ENCODE results near the gene PAWR.
"Not testable (repeated sequence)": the region's sequence is repeated elsewhere in the genome, so short reads cannot be mapped to it uniquely, and the experiment has no call there.

PAWR gene

DNA sequence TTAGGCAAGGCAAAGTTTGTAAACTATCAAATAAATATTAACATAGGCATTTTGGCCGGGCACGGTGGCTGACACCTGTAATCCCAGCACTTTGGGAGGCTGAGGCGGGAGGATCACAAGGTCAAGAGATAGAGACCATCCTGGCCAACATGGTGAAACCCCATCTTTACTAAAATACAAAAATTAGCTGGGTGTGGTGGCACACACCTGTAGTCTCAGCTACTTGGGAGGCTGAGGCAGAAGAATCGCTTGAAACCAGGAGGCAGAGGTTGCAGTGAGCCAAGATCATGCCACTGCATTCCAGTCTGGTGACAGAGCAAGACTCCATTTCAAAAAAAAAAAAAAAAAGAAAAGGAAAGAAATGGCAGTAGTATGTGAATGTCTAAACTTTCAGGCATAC is 43.9 kb downstream of the PAWR start:
- DNase-seq (ENCODE audit: low spot score): not testable (repeated sequence)

DNA sequence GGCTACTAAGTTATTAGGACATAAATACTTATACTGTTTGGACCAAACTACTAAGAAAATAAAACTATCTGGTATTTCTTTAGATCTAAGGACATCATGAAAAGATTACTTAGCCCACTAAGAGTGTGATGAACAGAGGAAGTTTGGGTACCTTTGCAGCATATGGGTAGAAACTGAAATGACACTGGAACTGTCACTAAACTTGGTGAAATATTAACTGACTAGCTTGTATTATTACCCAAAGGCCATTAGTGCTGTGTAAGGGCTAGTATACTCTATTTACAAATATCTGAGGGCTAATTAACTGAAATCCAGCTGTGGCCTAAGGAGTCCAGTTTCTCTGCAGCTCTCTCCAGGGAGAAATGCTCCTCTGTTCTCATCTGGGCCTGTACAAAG is 45.5 kb downstream of the PAWR start:
- no peak for DNase-seq (ENCODE audit: low spot score)

DNA sequence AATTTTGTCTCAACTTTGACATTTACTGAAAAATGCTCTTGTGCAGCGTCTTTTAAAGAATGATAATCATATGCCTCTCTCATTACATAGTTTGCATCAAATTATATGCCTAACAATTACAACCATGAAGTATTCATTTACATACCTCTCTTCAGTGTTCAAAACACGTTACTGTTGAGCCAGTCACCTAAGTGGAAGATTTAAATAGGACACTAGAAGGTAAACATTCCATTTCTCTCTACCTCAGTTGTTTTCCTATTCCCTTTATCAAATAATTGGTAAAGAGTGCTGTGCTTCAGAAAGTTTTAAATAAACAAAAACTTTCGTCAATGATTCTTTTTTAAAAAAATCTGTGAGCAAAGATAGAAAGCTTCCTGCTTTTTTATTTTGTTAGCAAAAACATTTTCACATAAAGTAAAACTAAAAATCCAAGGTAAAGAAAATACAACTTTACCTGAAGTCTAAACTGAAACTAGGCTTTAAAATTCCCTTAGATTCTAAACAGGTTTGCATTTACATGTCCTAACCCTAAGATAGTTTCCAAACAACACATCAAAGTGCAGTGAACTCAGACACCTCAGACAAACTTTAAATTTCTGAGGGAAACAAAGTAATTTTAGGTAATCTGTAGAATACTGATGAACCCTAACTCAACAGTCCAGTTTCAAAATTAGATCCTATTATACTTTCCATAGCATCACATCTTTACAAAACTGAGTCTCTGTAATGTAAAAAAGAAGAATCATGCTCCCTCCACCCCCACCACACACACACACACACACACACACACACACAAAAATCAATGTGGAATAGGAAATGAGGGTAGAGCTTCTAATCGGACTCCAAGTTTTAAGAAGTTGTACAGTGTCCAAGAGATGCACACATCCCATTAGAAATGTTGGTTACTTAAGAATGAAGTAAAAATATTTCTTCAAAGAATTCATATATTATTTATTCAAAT is 46.2 kb downstream of the PAWR start:
- DNase-seq (ENCODE audit: low spot score): no peak

DNA sequence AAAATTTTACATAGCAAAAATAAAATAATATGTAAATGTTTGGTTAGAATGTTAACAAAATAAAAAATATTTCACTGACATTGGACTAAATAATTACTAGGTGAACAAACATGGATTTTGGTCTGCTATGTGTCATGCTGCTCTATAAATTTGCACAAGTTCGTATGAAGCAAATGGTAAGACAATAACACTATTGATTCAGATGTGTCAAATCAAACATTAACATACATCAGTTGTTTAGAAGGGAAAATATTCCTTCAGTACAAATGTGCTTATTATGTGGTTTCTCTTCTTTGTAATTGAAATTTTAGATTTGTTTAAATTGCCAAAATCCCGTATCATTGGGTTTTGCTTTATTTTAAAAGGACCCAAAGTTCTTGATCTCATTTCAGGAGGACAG is 46.9 kb downstream of the PAWR start:
- DNase-seq (ENCODE audit: low spot score): no peak

DNA sequence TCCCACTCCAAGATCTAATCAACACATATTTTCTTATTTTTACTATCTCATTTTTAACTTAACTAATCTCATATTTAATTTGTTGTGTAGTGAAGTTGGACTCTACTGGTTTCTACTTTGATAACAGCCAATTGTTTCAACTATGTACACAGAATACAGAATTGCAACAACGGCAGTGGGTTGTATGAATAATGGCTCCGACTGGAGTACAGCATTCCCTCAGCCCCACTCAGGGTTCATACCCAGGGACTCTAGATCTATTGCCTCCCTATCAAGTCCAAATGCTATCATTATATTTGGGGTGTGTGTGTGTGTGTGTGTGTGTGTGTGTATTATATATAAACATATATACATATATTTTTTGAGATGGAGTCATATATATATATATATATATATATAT is 52.3 kb downstream of the PAWR start:
- DNase-seq (ENCODE audit: low spot score): no peak

DNA sequence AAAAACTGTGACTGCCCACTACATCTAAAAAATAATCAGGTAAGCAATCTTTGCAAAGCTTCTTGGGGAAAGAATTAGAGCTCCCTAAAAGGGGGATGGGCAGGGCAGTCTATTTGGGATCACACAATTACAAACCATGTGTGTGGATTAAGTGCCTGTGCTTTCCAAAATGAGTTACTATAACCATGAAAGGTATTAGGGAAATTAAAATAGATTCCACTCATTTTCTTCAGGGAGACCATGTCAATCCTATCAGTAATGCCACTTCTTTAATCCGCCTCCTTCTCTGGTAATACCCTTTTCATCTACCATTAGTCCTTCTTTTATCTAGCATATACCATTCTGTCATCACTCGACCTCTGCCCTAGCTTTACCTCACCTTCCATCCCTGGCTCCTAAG is 53.7 kb downstream of the PAWR start:
- peak; percentile 53 for DNase-seq (ENCODE audit: low spot score)

DNA sequence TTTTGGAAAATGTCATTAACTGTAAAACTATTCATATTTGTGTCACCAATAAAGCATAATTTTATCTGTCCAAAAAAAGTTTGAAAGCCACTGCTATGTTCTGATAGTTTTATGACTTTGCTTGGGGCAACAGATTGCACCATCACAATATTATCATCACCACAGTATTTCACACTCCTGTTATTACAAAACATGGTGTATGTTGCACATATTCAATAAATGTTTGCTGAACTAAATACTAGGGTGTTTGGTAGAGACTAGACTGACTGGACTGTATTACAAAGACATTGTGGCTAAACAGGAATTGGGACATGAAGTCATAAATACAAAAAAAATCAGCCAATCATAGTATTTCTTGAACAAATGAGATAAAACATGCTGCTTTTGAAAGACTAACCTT is 55.1 kb downstream of the PAWR start:
- DNase-seq (ENCODE audit: low spot score): no peak

DNA sequence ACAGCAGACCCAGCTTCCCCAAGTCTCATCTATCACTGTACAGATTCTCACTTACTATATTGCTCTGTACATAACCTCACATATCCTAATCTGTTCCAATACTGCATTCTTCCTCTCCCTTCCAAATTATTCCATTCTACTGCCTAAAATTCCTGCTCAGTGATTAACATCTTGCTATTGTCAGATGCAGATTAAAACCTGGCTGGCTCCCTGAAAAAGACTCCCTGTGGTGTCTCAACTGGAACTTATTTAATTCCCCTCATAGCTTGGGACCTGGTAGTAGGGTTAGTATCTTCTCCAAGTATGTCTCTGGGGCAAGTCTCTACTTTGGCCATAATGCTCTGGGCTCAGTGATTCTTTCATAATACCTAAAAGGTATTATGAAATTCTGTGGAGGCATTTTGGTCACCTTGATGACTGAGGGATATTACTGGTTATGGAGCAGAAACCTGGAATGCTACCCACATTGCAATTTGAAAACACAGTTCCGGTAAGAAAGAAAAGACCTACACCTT is 55.8 kb downstream of the PAWR start:
- DNase-seq (ENCODE audit: low spot score): no peak

DNA sequence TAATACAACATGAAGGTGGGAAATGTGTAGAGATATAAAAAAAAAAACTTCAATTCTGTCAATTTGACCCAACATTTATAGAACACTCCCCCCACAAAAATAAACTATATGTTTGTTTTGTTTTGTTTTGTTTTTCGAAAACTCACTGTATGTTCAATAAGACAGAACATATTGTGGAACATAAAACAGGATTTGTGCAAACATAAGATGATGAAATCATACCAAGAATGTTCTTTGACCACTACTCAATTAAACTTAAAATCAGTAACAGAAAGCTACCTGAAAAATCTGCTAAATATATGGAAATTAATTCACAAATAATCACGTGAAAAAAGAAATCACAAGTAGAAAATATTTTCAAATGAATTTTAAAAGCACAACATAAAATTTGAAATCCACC is 61.2 kb downstream of the PAWR start:
- DNase-seq (ENCODE audit: low spot score): no peak

DNA sequence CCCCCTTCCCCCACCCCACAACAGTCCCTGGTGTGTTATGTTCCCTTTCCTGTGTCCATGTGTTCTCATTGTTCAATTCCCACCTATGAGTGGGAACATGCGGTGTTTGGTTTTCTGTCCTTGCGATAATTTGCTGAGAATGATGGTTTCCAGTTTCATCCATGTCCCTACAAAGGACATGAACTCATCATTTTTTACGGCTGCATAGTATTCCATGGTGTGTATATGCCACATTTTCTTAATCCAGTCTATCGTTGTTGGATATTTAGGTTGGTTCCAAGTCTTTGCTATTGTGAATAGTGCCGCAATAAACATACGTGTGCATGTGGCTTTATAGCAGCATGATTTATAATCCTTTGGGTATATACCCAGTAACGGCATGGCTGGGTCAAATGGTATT is 64.0 kb downstream of the PAWR start:
- not testable (repeated sequence) for DNase-seq (ENCODE audit: low spot score)

DNA sequence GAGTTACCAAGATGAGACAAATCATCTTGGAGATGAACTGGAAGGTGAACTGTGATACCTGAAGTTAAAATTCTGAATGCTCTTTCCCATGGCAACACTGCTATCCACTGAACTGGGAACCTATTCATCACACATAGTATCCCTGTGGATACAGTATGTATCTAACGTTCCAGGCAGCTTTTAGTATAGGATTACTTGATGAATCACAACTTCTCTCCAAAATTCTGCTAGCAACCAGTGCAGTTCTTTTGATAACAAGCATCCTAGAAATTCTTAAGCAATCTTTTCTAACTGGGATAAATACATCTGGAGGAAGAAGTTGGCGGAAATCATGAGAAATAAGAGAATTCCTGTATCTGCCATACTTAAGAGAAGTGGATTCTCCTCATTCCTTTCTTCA is 66.4 kb downstream of the PAWR start:
- no peak for DNase-seq (ENCODE audit: low spot score)

DNA sequence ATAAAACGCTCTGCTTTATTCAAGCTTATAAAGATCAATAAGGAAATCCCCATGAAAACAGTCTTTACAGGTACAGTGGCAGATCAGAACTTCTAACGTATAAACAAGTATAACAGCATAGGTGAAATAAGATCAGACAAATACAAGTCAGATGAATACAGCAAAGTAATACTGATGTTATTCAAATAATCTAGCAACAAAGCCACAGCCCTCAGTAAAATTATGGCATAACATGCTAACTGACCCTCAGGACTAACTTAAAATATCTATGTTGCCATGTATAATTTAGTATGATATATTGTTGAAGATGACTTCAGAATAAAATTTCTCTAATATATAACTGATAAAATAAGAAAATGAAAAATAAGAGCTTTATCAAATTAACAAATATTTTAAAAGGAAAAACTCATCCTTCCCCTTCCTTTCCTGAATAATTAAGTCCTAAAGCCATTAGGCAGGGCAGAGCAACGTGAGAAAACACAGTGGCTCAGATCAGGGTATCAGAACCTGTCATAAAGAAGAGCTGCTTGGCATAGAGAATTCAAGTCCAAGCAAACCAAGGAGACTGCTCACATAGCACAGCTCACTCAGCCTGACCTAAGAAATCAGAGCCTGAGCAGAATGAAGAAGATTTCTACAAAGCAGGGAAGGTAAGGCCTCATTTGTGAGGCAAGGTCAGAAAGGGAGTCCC is 70.7 kb downstream of the PAWR start:
- DNase-seq (ENCODE audit: low spot score): no peak

DNA sequence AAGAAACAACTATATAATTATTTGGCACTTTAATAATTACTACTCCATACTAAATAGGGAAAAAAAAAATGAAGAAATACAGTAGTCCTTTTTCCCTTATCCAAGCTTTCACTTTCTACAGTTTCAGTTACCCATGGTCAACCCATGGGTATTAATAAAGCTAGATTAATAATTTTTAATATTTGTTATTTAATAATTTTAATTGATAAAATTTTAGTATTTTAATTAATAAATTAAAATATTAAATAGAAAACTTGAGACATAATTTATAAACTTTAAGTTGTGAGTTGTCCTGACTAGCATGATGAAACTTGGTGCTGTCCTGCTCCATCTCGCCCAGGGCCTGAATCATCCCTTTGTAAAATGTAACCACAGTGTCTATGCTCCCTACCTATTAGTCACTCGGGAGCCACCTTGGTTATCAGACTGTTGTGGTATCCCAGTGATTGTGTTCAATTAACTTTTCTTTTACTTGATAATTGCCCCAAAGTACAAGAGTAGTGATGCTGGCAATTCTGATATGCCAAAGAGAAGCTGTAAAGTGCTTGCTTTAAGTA is 71.8 kb downstream of the PAWR start:
- DNase-seq (ENCODE audit: low spot score): no peak

DNA sequence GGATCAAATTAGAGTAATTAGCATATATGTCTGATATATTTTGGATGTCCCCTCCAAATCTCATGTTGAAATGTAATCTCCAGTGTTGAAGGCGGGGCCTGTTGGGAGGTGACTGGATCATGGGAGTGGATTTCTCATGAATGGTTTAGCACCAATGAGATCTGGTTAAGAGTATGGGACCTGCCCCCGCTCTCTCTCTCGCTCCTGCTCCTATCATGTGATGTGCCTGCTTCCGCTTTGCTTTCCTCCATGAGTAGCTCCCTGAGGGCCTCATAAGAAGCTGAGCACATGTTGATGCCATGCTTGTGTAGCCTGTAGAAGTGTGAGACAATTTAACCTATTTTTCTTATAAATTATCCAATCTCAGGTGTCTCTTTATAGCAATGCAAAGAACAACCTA is 73.1 kb downstream of the PAWR start:
- no peak for DNase-seq (ENCODE audit: low spot score)

DNA sequence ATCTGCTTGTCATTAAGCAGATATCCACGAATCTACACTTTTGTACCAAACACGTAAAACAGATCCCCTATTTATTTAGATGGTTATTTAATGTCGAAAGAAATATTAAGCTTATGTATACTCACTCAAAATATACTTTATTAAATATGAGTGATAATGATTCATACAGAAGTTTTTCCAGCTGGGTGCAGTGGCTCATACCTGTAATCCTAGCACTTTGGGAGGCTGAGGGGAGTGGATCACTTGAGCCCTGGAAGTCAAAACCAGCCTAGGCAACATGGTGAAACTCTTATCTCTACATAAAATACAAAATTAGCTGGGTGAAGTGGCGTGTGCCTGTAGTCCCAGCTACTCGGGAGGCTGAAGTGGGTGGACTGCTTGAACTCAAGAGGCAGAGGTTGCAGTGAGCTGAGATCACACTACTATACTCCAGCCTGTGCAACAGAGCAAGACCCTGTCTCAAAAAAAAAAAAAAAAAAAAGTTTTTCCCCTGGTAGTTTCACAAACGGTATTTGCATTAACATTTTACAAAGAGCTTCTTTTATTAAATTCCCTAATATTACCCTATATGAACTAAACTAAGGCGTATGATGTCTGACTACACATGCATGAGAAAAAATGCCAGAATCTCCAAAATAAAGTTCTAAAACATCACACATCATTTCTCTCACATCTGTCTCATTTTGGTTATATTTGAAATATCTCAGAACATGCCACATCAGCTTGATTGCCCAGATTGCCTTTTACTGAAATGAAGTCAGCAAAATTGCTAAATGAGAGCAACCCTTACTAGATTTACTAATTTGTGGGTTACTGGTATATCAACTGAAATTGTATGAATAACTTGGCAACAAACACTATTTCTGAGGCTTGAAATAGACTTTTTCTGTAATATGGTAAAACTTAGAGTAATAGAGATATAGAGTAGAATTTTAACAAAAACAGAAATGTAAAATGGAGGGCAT is 74.9 kb downstream of the PAWR start:
- DNase-seq (ENCODE audit: low spot score): no peak

DNA sequence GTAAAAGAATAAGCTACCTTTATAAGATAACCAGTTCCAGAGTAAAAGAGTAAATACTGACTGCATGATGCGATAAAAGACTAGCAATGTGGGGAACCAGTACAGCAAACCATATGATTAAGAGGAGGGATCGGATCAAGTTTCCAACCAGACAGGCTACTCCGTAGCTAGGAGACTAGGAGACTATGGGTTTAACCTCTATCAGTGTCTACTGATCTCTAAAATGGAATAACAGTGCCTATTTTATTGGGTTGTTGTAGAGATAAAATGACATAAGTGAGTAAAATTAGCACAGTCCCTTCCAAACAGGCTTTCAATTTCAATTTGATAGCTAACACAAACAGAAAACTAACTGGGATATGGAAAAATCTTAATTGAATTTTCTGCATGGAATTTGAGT is 76.0 kb downstream of the PAWR start:
- DNase-seq (ENCODE audit: low spot score): no peak

DNA sequence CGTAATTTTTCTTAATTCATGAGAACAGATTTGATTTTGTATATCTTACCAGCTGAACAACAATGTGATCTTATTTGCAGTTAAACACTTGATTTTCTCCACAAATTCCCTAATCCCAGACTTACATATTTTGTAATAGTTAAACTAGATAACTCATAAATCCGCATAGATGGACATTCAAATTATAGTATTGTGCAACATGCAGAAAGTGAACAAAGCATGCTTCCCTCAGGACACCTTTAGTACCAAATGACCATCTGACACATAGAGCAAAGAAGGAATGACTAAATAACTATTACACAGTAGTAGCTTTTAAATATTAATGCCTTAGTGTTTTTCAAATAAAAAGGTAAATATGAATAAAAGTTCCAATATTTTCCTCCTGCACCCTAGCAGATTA is 88.9 kb downstream of the PAWR start:
- DNase-seq (ENCODE audit: low spot score): no peak

DNA sequence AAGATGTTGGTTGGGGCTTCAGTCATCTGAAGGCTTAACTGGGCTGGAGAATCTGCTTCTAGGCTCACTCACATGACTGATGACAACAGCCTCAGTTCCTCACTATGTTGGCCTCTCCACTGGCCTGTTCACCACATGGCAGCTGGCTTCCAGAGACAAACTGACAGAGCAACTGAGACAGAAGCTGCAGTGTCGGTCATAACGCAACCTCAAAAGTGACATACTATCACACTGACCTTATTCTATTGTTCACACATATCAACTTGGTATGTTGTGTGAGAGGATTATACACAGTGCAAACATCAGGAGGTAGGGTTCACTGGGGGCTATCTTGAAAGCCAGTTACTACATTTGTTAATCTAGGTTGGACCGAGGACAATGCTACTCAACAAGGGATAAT is 92.9 kb downstream of the PAWR start:
- DNase-seq (ENCODE audit: low spot score): no peak

DNA sequence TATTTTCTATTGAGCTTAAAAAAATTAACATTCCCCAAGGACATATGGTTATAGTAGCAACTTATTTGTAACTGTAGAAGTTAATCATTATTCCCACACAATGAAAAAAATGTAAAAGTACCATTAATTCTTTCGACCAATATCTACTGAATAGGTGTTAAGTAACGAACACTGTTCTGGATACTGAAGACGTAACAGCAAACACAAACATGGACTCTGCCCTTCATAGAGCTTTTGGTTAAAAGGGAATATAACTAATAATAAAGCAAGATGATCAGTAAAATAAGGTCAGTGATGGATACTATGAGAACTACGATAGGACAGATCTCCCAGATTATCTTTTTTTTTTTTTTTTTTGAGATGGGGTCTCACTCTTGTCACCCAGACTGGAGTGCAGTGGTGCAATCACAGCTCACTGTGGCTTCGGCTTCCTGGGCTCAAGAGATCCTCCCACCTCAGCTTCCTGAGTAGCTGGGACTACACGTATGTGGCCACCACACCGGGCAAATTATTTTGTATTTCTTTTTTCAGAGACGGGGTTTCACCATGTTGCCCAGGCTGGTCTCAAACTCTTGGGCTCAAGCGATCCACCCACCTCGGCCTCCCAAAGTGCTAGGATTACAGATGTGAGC is 93.9 kb downstream of the PAWR start:
- no peak for DNase-seq (ENCODE audit: low spot score)

DNA sequence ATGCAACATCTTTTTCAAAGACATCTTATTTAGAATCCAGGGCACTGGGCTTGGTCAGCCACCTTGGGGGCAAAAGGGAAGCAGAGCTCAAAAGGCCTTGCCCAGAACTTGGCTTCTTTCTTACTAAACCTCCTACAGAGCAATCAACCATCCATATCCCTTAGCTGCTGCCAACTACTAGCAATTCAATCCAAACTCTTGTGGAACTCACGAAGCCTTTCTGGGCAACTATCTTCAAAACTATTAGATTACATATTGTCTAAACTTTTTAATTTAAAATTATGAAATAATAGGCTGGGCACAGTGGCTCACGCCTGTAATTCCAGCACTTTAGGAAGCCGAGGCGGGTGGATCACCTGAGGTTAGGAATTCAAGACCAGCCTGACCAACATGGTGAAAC is 95.5 kb downstream of the PAWR start:
- DNase-seq (ENCODE audit: low spot score): no peak

DNA sequence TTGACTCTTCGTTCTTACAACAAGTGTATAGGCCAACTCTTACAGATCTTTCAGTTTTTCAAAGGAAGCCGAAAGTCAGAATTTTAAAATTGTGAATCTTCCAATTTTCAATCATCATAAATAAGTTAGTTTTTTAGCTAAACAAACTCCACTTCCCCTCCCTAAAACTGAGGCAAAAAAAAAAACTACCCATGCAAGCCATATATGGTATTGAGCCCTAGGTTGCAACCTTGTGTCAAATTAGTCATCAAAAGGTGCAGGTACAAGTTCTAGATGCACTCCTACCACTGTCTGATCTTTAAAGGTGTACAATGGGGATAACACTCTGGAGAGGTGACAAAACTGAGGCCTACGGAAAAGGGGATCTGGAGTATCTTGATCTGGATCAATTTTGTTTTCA is 97.9 kb downstream of the PAWR start:
- no peak for DNase-seq (ENCODE audit: low spot score)

All from D341Med (cell line).